ENCODE measurements around the gene ZNF91.
"Not testable (repeated sequence)": the region's sequence is repeated elsewhere in the genome, so short reads cannot be mapped to it uniquely, and the experiment has no call there.

The ZNF91 gene

DNA sequence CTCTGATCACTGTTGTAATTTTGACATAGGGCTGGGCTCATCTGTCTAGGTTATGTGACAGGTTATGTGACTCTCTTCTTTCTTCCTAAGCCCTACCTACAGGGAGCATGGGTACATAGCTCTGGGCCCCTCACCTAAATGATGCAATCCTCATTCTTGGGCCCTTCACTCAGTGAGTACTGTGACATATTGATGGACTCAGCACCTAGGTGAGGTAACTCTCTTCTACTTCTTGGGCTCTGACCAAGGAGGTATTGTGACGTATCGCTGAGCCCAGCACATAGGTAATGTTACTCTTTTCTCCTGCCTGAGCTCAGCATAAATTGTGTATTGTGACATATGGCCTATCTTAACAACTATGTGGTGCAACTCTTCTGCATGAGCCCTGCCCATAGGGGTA is 76.3 kb downstream of the ZNF91 start:
- DNase-seq (ENCODE audit: low read depth): not testable (repeated sequence)

DNA sequence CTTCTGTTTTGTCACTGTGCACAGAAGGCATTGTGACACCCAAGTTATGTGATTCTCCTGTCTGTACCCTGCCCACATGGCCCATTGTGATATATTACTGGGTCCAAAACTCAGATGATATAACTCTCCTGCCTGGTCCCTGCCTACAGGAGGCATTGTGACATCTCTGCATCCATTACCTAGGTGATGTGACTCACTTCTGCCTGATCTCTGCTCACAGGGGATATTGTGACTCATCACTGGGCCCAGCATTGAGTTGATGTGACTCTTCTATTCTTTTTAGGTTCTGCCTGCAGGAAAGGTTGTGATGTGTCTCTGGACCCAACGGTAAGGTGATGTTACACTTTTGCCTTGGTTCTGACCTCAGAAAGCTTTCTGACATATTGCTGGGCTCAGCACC is 77.1 kb downstream of the ZNF91 start:
- DNase-seq (ENCODE audit: low read depth): no peak

DNA sequence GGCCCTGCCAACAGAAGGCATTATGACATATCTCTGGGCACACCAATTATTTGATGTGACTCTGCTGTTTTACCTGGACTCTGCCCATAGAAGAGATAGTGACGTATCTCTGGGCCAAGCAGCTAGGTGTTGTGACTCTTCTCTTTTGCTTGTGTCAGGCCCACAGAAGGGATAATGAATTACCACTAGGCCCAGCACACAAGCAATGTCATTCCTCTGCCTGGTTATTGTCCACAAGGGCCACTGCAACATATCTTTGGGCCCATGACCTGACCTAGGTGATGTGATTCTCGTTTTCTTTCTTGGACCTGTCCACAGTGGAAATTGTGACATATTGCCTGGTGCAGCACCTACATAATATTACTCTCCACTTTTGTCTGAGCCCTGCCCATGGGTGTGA is 80.0 kb downstream of the ZNF91 start:
- no peak for DNase-seq (ENCODE audit: low read depth)

DNA sequence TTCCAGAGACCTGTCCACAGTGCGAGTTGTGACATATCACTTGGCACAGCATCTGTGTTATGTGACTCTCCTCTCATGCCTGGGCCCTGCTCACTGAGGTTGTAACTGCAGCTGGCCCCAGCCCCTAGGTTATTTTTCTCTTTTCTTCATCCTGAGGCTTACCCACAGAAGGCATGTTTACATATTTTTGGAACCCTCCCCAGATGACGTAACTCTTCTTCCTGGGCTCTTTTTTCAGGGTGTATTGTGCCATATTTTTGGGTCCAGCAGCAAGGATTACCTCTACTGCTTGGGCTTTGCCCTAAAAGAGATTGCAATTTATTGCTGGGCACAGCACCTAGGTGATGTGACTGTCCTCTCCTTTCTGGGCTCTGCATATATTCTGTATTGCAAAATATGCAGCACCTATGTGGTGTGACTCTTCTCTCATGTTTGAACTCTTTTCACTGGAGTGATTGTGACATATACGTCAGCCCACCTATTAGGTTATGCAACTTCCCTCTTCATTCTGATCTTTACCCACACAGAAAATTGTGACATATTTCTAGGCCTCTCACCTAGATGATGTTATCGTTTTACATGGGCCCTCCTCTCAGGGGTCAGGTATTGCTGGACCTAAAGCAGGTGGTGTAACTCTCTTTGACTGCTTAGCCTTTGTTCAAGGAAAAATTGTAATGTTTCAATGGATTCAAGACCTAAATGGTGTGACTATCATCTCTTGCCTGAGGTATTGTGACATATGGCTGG is 80.6 kb downstream of the ZNF91 start:
- DNase-seq (ENCODE audit: low read depth): no peak

DNA sequence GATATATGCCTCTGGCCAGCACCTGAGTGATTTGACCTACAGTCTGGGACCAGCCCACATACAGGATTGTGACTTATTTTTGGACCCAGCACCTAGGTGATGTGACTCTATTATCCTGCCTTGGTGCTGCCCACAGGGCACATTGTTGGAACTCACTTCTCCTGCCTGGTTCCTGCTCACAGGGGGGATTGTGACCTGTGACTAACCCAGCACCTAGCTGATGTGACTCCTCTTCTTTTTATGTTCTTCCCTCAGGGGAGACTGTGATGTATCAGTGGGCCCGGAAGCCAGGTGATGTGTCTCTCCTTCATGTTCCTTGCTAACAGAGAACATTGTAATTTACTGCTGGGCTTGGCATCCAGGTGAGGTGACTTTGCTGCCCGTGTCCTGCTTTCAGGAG is 82.1 kb downstream of the ZNF91 start:
- no peak for DNase-seq (ENCODE audit: low read depth)

DNA sequence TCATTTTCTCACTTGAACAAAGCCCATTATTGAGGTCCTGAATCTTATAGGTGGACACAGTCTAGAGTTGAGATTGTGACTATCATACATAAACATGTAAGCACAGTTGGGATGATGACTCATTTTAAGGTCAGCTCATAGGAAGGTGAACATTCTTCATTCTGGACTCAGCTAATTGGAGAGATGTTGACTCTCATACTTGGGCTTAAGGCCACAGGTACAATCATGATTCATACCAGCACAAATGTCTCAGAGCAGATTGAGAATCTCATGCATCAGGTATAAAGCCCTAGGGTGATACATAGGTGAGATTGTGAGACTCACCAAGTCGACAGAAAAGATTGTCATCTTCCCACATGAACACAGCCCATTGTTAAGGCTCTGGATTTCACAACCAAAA is 82.8 kb downstream of the ZNF91 start:
- DNase-seq (ENCODE audit: low read depth): no peak

DNA sequence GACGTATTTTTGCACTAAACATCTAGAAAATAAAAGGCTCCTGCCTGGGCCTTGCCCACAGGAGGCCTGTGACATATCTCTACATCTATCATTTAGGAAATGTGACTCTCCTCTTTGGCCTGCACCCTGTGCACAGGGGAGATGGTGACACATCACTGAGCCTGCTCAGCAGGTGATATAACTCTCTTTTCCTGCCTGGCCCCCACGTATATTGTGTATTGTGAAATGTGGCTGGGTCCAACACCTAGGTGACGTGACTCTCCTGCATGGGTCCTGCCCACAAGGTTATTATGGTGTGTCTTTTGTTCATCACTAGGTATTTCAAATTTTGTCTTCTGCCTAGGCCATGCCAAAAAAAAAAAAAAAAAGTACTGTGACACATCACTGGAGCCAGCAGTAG is 83.7 kb downstream of the ZNF91 start:
- no peak for DNase-seq (ENCODE audit: low read depth)

DNA sequence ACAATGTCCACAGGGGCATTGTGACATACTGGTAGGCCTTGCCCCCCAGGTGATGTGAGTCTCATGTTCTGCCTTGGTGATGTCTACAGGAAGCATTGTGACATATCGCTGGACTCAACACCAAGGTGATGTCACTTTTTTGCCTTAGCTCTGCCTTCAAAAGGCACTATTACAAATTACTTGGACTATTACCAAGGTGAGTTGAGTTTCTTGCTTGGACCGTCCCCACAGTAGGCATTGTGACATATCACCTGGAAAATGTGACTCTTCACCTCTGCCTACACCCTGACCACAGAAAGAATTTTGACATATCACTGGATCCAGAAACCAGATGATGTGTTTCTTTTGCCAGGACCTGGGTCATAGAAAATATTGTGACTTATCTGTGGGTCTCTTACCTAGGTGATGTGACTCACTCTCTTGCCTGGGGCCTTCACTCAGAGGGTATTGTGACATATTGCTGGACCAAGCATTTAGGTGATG is 84.5 kb downstream of the ZNF91 start:
- DNase-seq (ENCODE audit: low read depth): no peak

DNA sequence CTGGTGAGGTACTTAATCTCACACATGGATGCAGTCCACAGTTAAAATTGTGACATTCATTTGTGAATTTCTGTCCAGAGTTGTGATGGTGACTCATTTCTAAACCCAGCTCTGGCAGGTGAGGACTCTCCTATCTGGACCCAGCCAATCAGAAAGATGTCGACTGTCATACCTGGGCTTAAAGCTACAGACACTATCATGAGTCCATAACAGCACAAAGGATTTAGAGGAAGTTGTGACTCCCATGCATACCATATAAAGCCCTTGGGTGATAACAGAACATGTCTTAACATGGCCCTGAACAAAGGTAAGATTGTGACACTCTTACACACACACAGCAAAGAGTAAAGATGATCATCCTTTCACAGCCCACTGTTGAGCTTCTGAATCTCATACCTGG is 85.3 kb downstream of the ZNF91 start:
- no peak for DNase-seq (ENCODE audit: low read depth)

DNA sequence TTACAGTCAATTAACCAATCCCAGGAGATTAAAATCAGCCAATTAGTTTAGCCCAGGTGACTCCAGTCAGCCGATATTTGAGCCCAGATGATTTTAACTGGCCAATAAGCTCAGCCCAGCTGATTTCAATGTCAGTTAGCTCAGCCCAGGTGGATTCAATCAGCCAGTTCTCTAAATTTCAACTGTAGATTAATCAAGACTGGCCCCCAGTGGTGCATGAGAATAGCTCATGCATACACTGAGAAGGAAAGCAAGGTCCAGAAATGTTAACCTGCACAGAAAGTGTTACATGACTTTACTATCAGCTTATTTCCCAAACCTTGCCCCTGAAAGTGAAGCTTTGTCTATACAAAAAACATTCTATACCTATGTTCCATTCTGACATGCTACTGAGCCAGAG is 89.7 kb downstream of the ZNF91 start:
- no peak for DNase-seq (ENCODE audit: low read depth)

DNA sequence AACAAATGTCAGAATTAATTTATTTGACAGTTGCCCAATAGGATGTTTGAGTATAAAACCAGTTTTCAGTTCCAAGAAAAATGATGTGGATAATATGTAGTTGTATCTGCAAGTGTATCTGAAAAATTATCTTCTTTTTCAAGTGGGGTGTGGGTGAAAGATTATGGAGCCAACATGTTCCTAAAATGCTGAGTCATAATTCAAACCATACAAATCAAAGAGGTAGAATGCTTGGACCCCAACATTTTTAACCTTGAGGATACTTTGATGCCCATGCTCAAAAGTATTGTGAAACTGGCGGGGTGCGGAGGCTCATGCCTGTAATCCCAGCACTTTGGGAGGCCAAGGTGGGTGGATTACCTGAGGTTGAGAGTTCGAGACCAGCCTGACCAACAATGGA is 91.0 kb downstream of the ZNF91 start:
- no peak for DNase-seq (ENCODE audit: low read depth)

DNA sequence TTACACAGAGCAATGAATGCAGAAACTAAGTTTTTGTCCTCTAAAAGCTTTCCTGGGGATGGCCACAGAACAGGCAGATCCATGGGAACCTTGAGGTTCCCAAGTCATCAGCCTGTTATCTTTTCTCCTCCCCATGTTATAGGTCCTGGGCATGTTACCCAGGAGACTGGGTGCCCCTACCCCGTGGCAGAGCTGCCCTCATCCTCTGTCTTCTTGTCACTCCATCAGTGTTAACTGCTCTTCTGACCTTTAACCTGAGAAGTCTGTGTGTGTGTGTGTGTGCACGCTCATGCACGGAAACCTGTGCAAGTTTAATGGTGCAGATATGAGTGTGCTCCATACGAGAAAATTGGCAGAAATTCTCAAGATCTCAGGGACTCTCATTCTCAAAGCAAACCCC is 101.1 kb downstream of the ZNF91 start:
- no peak for DNase-seq (ENCODE audit: low read depth)

DNA sequence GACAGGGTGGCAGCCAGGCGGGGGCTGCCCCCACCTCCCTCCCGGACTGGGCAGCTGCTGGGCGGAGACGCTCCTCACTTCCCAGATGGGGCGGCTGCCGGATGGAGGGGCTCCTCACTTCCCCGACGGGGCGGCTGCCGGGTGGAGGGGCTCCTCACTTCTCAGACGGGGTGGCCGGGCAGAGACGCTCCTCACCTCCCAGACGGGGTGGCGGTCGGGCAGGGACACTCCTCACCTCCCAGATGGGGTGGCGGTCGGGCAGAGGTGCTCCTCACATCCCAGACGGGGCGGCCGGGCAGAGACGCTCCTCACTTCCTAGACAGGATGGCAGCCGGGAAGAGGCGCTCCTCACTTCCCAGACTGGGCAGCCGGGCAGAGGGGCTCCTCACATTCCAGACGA is 105.3 kb downstream of the ZNF91 start:
- DNase-seq (ENCODE audit: low read depth): not testable (repeated sequence)

Measured in activated gamma-delta T cell treated with anti-CD3 and anti-CD28 coated beads, Interleukin-2, amount 50 U/mL, for 16 hours (primary cell).